Thyroid gland (tissue), 4 donors: Measurements from ENCODE around the gene TMEM131L. TPM values are rescaled to one million over a fixed set of nuclear protein-coding genes. Genes with fewer than 3 reads are reported as not detected.

Experiments
- DNase-seq, 2 donors: peaks; one replicate each; pipeline ENCODE4 v3.0.0-alpha.2; 2019
- H3K27ac ChIP-seq, 3 donors: fragments of 200-600 bp; sonication (generic); 1 replicate in 2 of 3; 2 replicates in 1 of 3; pipeline ENCODE4 v1.5.1; 2016 to 2019; ENCODE audit warnings: mild to moderate bottlenecking in 1 of 3, moderate library complexity in 1 of 3
- H3K27me3 ChIP-seq: fragments of 200-600 bp; sonication (generic); one replicate; pipeline ENCODE4 v1.5.1; 2019
- H3K36me3 ChIP-seq, 2 donors: fragments of 200-600 bp; sonication (generic); one replicate each; pipeline ENCODE4 v1.5.1; 2016 to 2019
- H3K4me1 ChIP-seq, 2 donors: fragments of 200-600 bp; sonication (generic); one replicate each; pipeline ENCODE4 v1.5.1; 2017 to 2019
- H3K4me3 ChIP-seq, 3 donors: fragments of 200-600 bp; sonication (generic); replicated peaks in 1 of 3; 1 replicate in 2 of 3; 2 replicates in 1 of 3; pipeline ENCODE4 v1.5.1; 2016; ENCODE audit warnings: mild to moderate bottlenecking in 1 of 3
- H3K9me3 ChIP-seq: fragments of 200-600 bp; sonication (generic); one replicate; pipeline ENCODE4 v1.5.1; 2017
- CTCF ChIP-seq, 6 experiments: fragments of 200-600 bp in 3 of 6; fragments of 450-650 bp in 3 of 6; sonication (generic) in 3 of 6; IDR thresholded peaks; one replicate each; pipeline ENCODE4 v1.5.1; 2016 to 2019; ENCODE audit warnings: antibody characterized with exemption in 6 of 6, mild to moderate bottlenecking in 2 of 6, inconsistent platforms in 1 of 6, moderate library complexity in 1 of 6
- POLR2A ChIP-seq, 2 donors: fragments of 450-650 bp; IDR thresholded peaks; one replicate each; pipeline ENCODE4 v1.6.1; 2017; ENCODE audit warnings: antibody characterized with exemption in 2 of 2, mild to moderate bottlenecking in 2 of 2, moderate library complexity in 1 of 2
- WGBS, 2 donors: methylation state at CpG; one replicate each; pipeline ENCODE4 v1.1.5; 2017; 5-methylcytosine and 5-hydroxymethylcytosine counted together
- intact Hi-C: fragments of 100-400 bp; cut with DNase I; formaldehyde crosslinking; loops from one replicate; pipeline ENCODE4 v1.15.1; 2023
- total RNA-seq, 4 donors: library from RNA; depleted of rRNA; stranded (reverse); fragments of >200 nt; gene quantifications; one replicate each; pipeline ENCODE4 v1.2.3, GENCODE V29; 2016

TMEM131L gene
- total RNA-seq, 4 donors from 2014 or later = 11.1 to 17.9 (median 16.4) TPM

- TF ChIP-seq POLR2A (IDR thresholded peaks at IDR 0.05) = no peak
- no peak for TF ChIP-seq CTCF (IDR thresholded peaks at IDR 0.05)
- no peaks in the 10 kb centered on the region for H3K36me3 ChIP-seq
- H3K4me3 ChIP-seq = no peak overlapping the region
- H3K27ac ChIP-seq = no peak overlapping the region
- WGBS, 2 donors = 94 to 97% methylated on average over 7 of the region's 7 CpGs
- H3K27me3 ChIP-seq = no peaks in the 10 kb centered on the region
- H3K4me1 ChIP-seq = peaks cover 8 to 37% of the 10 kb centered on the region in 2 donors
- intact Hi-C loops = loop anchor here (10.0 kb wide), 1 partner anchor 138 kb away; no protein-coding TSS in a partner anchor
- no peaks in the 10 kb centered on the region for H3K9me3 ChIP-seq
- no peak for DNase-seq
These were observed 107.1 kb downstream of the TMEM131L start for GRCh38 chr4:153573221-153573620.

- no peak for TF ChIP-seq POLR2A (IDR thresholded peaks at IDR 0.05)
- TF ChIP-seq CTCF (IDR thresholded peaks at IDR 0.05) = peak in 5 of 6 experiments; percentile 34 to 54 (median 46)
- H3K4me1 ChIP-seq = peaks cover 8 to 37% of the 10 kb centered on the region in 2 donors
- no peak overlapping the region for H3K27ac ChIP-seq
- WGBS, 2 donors = 95% methylated on average over 4 of the region's 4 CpGs
- peak; percentile 58 to 60 for DNase-seq
- no peaks in the 10 kb centered on the region for H3K27me3 ChIP-seq
- intact Hi-C loops = loop anchor here (10.0 kb wide), 1 partner anchor 139 kb away; no protein-coding TSS in a partner anchor
- no peaks in the 10 kb centered on the region for H3K9me3 ChIP-seq
- no peak overlapping the region for H3K4me3 ChIP-seq
- no peaks in the 10 kb centered on the region for H3K36me3 ChIP-seq
These were observed 108.0 kb downstream of the TMEM131L start for GRCh38 chr4:153573881-153574802.

GRCh38 chr4:153576443-153576774 lies 110.2 kb downstream of the TMEM131L start:
- WGBS, 2 donors = 41 to 54% methylated on average over 2 of the region's 2 CpGs
- peaks cover 19 to 45% of the 10 kb centered on the region in 2 donors for H3K4me1 ChIP-seq
- peak overlapping the region in 1 of 3 donors; percentile 17 for H3K27ac ChIP-seq
- no peaks in the 10 kb centered on the region for H3K9me3 ChIP-seq
- H3K27me3 ChIP-seq = no peaks in the 10 kb centered on the region
- no peak for DNase-seq
- no peak overlapping the region for H3K4me3 ChIP-seq
- intact Hi-C loops = loop anchor here (2.0 to 10.0 kb wide), 2 partner anchors 142 to 232 kb away; partner anchors contain the start of gene MND1
- H3K36me3 ChIP-seq = no peaks in the 10 kb centered on the region
- TF ChIP-seq POLR2A (IDR thresholded peaks at IDR 0.05) (no peak), CTCF (IDR thresholded peaks at IDR 0.05) (peak in 1 of 6 experiments; percentile 30)

- peak; percentile 35 to 54 for DNase-seq
- H3K4me3 ChIP-seq = no peak overlapping the region
- H3K27ac ChIP-seq = peak overlapping the region in 1 of 3 donors; percentile 17
- H3K36me3 ChIP-seq = no peaks in the 10 kb centered on the region
- H3K4me1 ChIP-seq = peaks cover 19 to 45% of the 10 kb centered on the region in 2 donors
- no peak for TF ChIP-seq CTCF (IDR thresholded peaks at IDR 0.05)
- no peak for TF ChIP-seq POLR2A (IDR thresholded peaks at IDR 0.05)
- H3K27me3 ChIP-seq = no peaks in the 10 kb centered on the region
- H3K9me3 ChIP-seq = no peaks in the 10 kb centered on the region
- WGBS, 2 donors = 39 to 52% methylated on average over 5 of the region's 5 CpGs
- intact Hi-C loops = loop anchor here (2.0 to 10.0 kb wide), 2 partner anchors 142 to 232 kb away; partner anchors contain the start of gene MND1
These were observed 110.9 kb downstream of the TMEM131L start for GRCh38 chr4:153577053-153577452.

- intact Hi-C loops = loop anchor here (10.0 kb wide), 1 partner anchor 145 kb away; no protein-coding TSS in a partner anchor
- peak in 1 of 2 donors; percentile 18 for DNase-seq
- H3K27ac ChIP-seq = no peak overlapping the region
These were observed 113.2 kb downstream of the TMEM131L start for GRCh38 chr4:153579410-153579809.

More at GRCh38 chr4:153579410-153579809, 113.2 kb downstream of the TMEM131L start:
- WGBS, 2 donors = 60 to 67% methylated on average over 4 of the region's 4 CpGs
- Histone ChIP-seq H3K27me3 (no peaks in the 10 kb centered on the region), H3K9me3 (no peaks in the 10 kb centered on the region), H3K36me3 (no peaks in the 10 kb centered on the region), H3K4me3 (no peak overlapping the region), H3K4me1 (peaks cover 19 to 30% of the 10 kb centered on the region in 2 donors)
- no peak for TF ChIP-seq CTCF (IDR thresholded peaks at IDR 0.05)
- TF ChIP-seq POLR2A (IDR thresholded peaks at IDR 0.05) = no peak
